CD4-positive, alpha-beta T cell treated with Interleukin-10 for 1 hour (primary cell): Measurements from ENCODE around the gene ADAT2.
"Not testable (repeated sequence)": the region's sequence is repeated elsewhere in the genome, so short reads cannot be mapped to it uniquely, and the experiment has no call there.

Source experiments
- DNase-seq: peaks from one replicate; pipeline ENCODE4 v3.0.0-alpha.2; 2020

ADAT2 gene

DNA sequence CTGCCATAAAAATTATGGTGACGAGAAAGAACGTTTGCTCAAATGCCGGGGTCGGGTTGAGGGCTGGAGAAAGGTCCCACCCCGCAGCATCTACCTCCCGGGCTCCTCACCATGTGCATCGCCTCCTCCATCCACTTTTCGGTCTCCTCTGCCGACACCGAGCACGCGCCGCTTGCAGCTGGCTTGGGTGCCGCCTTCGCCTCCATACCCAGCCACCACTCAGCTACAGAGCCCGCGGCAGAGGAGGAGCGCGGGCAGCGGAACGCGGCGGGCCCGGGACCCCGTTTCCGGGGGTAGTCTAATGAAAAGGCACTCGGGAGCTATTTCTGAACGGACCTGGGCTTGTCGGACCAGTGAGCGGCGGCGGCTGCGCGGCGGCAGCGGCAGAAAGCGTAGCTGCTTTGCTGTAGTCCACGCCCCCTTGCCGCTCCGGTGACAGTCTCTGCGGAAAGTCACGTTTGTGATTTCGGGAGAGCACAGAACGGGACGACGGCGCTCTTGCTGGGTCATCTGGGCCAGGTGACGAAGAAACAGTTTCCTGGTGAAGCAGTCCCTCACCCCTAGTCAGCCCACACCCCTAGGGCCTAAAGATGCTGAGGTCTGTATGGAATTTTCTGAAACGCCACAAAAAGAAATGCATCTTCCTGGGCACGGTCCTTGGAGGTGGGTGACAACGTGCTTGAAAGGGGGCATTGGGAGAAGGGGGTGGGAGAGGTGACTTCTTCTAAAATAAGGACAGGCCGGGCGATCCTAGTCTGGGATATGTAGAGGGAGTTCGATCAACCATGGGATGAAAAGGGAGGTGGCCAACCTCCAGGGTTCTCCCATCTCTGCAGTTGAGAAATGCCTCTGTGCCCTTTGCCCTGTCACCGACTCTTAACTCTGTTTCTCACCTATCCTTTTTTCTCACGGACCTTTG is at the start of gene ADAT2, which contains the start of gene PEX3:
ADAT2 (minus strand) TSS at position 243 of the 919 bp plus-strand sequence; CDS start at position 206, 37 bp downstream.
PEX3 (plus strand) TSS at position 353 of the 919 bp plus-strand sequence; CDS start at position 591, 238 bp downstream.
- DNase-seq = peak; percentile 94

DNA sequence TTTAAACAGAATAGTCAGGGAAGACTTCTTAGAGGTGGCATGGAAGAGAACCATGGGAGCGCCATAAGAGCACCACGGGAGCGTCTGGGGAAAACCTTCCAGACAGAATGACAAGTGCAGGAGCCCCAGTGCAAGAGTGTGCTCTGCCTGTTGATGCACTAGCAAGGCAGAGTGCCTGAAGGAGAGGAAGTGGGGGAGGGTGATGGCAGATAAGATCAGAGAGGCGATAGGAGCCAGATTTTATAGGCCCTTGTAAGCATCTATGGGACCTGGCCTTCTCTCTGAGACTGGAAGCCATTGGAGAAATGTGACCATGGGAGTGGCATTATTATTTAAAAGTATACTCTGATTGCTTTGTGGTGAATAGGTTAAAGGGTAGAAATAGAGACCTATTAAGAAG is 47.9 kb upstream of the ADAT2 start:
- DNase-seq = peak; percentile 24

- no peak for DNase-seq
These were observed 46.5 kb upstream of the ADAT2 start for GRCh38 chr6:143496974-143497373.

- no peak for DNase-seq
These were observed 40.3 kb upstream of the ADAT2 start for GRCh38 chr6:143490775-143491174.

GRCh38 chr6:143490244-143490643 is 39.7 kb upstream of the ADAT2 start:
- DNase-seq = no peak

- DNase-seq = no peak
These were observed 36.3 kb upstream of the ADAT2 start for GRCh38 chr6:143486752-143487151.

GRCh38 chr6:143485967-143486366 is 35.5 kb upstream of the ADAT2 start:
- no peak for DNase-seq

DNA sequence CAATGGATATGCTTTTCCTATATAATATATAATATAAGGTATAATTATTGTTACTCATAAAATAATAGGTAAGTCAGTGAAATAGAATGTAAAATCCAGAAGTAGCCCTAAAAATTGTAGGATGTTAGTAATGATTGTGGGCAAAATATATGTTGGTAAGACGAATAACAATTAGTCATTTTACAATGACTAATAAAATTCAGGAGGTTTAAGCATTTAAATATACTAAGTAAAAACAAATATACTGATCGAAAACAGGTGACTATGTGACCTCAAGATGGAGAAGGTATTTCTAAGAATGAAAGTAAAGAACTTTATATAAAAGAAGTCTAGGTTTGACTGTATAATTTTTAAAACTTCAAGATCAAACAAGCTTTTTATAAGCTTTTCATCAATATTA is 32.1 kb upstream of the ADAT2 start:
- no peak for DNase-seq

- no peak for DNase-seq
These were observed 28.1 kb upstream of the ADAT2 start for GRCh38 chr6:143478479-143479062.

GRCh38 chr6:143476545-143476944 is 26.1 kb upstream of the ADAT2 start:
- DNase-seq = no peak

- DNase-seq = no peak
These were observed 21.3 kb upstream of the ADAT2 start for GRCh38 chr6:143471822-143472221.

DNA sequence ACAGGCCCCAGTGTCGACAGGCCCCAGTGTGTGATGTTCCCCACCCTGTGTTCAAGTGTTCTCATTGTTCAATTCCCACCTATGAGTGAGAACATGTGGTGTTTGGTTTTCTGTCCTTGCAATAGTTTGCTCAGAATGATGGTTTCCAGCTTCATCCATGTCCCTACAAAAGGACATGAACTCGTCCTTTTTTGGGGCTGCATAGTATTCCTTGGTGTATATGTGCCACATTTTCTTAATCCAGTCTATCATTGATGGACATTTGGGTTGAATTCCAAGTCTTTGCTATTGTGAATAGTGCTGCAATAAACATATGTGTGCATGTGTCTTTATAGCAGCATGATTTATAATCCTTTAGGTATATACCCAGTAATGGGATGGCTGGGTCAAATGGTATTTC is 18.3 kb upstream of the ADAT2 start:
- DNase-seq = not testable (repeated sequence)

GRCh38 chr6:143468026-143468425 is 17.5 kb upstream of the ADAT2 start:
- DNase-seq = no peak

DNA sequence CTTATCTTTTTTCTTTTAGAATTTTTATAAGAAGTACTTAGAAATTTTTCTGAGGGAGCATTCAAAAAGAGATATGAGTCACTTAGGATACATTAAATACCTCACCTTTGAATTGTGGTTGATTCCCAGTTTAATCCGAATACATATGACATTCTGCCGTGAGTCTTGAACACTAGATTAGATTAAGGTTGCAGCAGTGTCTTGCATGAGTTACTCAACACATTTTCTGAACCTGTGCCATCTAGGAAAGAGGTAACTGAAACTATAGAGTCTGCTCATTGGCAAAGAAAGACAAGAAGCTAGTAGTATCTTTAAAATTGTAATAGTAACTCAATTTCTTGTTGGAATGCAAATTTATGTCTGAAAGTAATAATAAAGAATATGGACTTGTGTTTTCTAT is 15.1 kb upstream of the ADAT2 start:
- no peak for DNase-seq

DNA sequence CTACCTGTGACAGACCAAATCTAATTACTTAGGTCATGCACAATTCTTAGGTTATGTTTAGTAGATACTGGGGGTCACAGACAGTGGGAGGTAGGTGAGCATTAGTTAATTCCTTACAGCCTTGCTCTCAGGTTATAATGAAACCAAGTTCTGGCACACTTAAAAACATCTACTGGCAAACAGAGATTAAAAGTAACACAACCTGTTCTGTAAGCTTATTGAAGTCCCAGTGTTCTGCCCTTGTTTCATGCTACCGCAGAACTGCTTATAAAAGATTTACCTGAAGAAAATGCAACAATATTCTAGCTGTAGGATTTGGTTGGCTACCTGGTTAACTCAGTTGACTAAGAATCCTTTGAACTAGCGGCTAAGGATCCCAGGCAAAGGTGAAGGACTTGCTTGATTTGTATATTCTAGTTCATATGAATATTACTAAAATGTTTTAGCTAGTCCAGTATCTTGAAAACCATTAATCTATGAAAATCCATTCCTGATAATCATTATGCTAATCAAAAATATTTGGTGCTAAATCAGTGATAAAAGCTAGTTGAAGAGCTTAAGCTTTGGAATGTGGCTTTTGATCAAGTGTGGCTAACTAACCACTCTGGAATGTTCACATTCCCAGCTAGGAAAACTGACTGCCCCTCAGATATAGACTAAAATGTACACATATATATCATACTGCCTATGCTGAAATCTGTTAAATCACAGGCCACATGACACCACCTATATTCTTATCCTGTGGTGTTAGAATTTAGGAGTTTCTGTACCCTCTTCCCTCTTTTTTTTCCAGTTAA is 7.3 kb upstream of the ADAT2 start:
- DNase-seq = no peak

GRCh38 chr6:143451531-143451930 is 1.0 kb upstream of the ADAT2 start:
- DNase-seq = no peak

DNA sequence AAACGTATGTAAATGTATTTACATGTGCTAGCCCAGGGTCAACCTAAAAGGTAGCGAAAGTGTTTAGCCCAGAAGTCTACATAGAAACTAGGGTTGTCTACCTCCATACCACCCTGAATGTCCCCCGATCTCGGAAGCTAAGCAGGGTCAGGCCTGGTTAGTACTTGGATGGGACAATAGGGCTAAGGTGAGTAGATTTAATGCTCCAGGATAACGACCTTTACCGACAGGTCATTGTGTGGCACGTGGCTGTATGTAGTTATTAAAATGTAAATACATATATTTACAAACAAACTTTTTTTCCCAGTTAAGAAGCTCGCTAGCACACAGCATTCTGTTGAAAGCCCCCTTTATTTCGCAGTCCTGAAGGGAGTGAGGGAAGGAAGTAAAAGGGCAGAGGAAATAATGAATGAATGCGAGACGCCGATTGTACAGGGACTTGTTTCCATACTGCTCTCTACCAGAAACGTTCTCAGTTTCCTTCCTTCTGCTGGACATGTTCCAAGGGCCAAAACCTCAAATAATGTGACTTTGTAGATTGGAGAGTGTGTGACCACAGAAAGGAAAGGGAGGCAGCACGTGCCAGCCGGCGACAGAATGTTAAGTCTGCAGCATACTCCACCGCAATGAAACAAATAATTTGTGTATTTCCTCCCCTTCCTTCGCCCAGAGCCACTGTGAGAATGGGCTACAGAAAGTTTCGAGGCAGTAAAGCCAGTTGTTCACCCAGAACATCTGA is 612 bp downstream of the ADAT2 start:
- peak; percentile 78 for DNase-seq

GRCh38 chr6:143449082-143449713 is 1.3 kb downstream of the ADAT2 start:
- no peak for DNase-seq

- not testable (repeated sequence) for DNase-seq
These were observed 2.6 kb downstream of the ADAT2 start for GRCh38 chr6:143447865-143448264.

DNA sequence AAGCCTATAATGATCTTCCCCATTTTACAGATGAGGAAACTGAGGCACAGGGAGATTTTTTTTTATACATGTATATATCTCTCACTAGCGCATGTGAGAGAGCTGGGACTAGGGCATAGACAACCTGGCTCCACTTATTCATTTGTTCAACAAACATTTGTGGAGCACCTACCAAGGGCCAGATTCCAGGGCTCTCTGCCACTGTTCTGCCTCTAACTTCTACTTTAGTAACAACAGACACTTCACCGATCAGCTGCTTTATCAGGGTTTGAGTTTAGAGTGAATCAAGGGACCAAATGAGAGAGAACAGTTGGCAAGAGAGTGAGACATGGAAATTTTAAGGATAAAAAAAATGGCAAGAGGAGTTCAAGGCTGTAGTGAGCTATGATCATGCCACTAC is 7.4 kb downstream of the ADAT2 start:
- no peak for DNase-seq

- DNase-seq = peak; percentile 14
These were observed 8.6 kb downstream of the ADAT2 start for GRCh38 chr6:143441680-143442545.
